A549 (cell line): Measurements from ENCODE around the gene OSBPL9. TPM values are rescaled to one million over a fixed set of nuclear protein-coding genes. Genes with fewer than 3 reads are reported as not detected.

ENCODE experiments used
- ATAC-seq, 2 experiments: fragments of 200-7000 bp in 1 of 2; fragments of >200 bp in 1 of 2; cut with Nextera tagmentation in 1 of 2; cut with Tn5 transposase in 1 of 2; 3 replicates each; pipeline versions ENCODE4 v1.8.0 to v1.9.1; 2018 to 2020; ENCODE audit warnings: mild to moderate bottlenecking in 1 of 2, moderate library complexity in 1 of 2
- CTCF ChIA-PET: fragments of 300-600 bp; sonication (Branson Sonifier 250); formaldehyde crosslinking; extraction: SDS; loops from one replicate; lab custom pipeline; 2021; ENCODE audit warnings: antibody characterized with exemption, inconsistent platforms; lab: Yijun Ruan, JAX
- POLR2A ChIA-PET: fragments of 350-600 bp; formaldehyde crosslinking; extraction: SDS; loops from one replicate; lab custom pipeline; 2021; ENCODE audit warnings: antibody characterized with exemption, inconsistent platforms; lab: Yijun Ruan, JAX
- DNase-seq, 2 experiments: peaks; one replicate each; pipeline versions ENCODE4 v3.0.0 to v3.0.0-alpha.2; 2011 to 2016; ENCODE audit warnings: low read depth in 1 of 2, low spot score in 1 of 2
- FAIRE-seq: peaks from 2 replicates; lab custom pipeline; 2011; peaks lifted over from hg19 to GRCh38; lab: Jason Lieb, UNC
- H3K27ac ChIP-seq, 2 experiments: fragments of >200 bp; sonication (Bioruptor Twin); formaldehyde crosslinking; 3 replicates each; pipeline ENCODE4 v1.5.1; 2016 to 2017
- H3K4me1 ChIP-seq: fragments of >200 bp; sonication (Bioruptor Twin); formaldehyde crosslinking; 3 replicates; pipeline ENCODE4 v1.6.1; 2016
- H3K4me2 ChIP-seq: fragments of >200 bp; sonication (Bioruptor Twin); formaldehyde crosslinking; 3 replicates; pipeline ENCODE4 v1.6.1; 2016
- H3K4me3 ChIP-seq: fragments of >200 bp; sonication (Bioruptor Twin); formaldehyde crosslinking; 3 replicates; pipeline ENCODE4 v1.5.1; 2016
- H3K9me3 ChIP-seq: fragments of >200 bp; sonication (Bioruptor Twin); formaldehyde crosslinking; 3 replicates; pipeline ENCODE4 v1.6.1; 2016
- ATOH8 ChIP-seq: fragments of 250-450 bp; sonication (Bioruptor Pico); IDR thresholded peaks from 2 replicates; pipeline ENCODE4 v1.5.0; 2020; ENCODE audit warnings: low read depth, mild to moderate bottlenecking, moderate library complexity
- CBX8 ChIP-seq: fragments of 200-600 bp; sonication (generic); IDR thresholded peaks from 2 replicates; pipeline ENCODE4 v1.6.1; 2016
- CEBPB ChIP-seq, 2 experiments: fragments of >200 bp in 1 of 2; sonication (Bioruptor Twin) in 1 of 2; formaldehyde crosslinking in 1 of 2; IDR thresholded peaks; 2 replicates each; pipeline ENCODE4 v1.6.1; 2012 to 2016
- EHF ChIP-seq: fragments of 250-450 bp; sonication (Bioruptor Pico); IDR thresholded peaks from 2 replicates; pipeline ENCODE4 v1.5.0; 2020; ENCODE audit warnings: mild to moderate bottlenecking
- FOSB ChIP-seq: fragments of 250-450 bp; sonication (Bioruptor Pico); IDR thresholded peaks from 2 replicates; pipeline ENCODE4 v1.5.0; 2020; ENCODE audit warnings: mild to moderate bottlenecking, moderate library complexity
- FOXS1 ChIP-seq: fragments of 250-450 bp; sonication (Bioruptor Pico); IDR thresholded peaks from 2 replicates; pipeline ENCODE4 v1.5.0; 2020; ENCODE audit warnings: mild to moderate bottlenecking, moderate library complexity
- HEYL ChIP-seq: fragments of 250-450 bp; sonication (Bioruptor Pico); IDR thresholded peaks from 2 replicates; pipeline ENCODE4 v1.8.0; 2021; ENCODE audit warnings: mild to moderate bottlenecking, moderate library complexity
- HOXB13 ChIP-seq: fragments of 250-450 bp; sonication (Bioruptor Pico); IDR thresholded peaks from 2 replicates; pipeline ENCODE4 v1.5.0; 2020; ENCODE audit warnings: low read depth, mild to moderate bottlenecking, moderate library complexity
- KDM1A ChIP-seq: fragments of 200-600 bp; sonication (generic); IDR thresholded peaks from 2 replicates; pipeline ENCODE4 v1.6.1; 2016; ENCODE audit warnings: low read depth, mild to moderate bottlenecking
- KDM5A ChIP-seq: fragments of 200-600 bp; sonication (generic); IDR thresholded peaks from 2 replicates; pipeline ENCODE4 v1.6.1; 2016; ENCODE audit warnings: antibody characterized with exemption, mild to moderate bottlenecking
- MAFK ChIP-seq: fragments of 450-650 bp; IDR thresholded peaks from 2 replicates; pipeline ENCODE4 v1.6.1; 2014; ENCODE audit not compliant: partially characterized antibody
- MAZ ChIP-seq: fragments of 150-350 bp; IDR thresholded peaks from 2 replicates; pipeline ENCODE4 v1.6.1; 2014; ENCODE audit warnings: antibody characterized with exemption, low read depth, low read length, borderline replicate concordance
- MYC ChIP-seq: IDR thresholded peaks from 2 replicates; pipeline ENCODE4 v1.6.1; 2012; ENCODE audit warnings: mild to moderate bottlenecking, inconsistent platforms, low read length, improper control_type of control experiment, borderline replicate concordance
- NPAS2 ChIP-seq: fragments of 250-450 bp; sonication (Bioruptor Pico); IDR thresholded peaks from 2 replicates; pipeline ENCODE4 v1.8.0; 2022; ENCODE audit warnings: mild to moderate bottlenecking, moderate library complexity, borderline replicate concordance
- NR3C1 ChIP-seq: fragments of >200 bp; sonication (Bioruptor Twin); formaldehyde crosslinking; IDR thresholded peaks from 3 replicates; pipeline ENCODE4 v1.6.1; 2017
- PBX3 ChIP-seq: IDR thresholded peaks from 2 replicates; pipeline ENCODE4 v1.6.1; 2012
- POLR2A ChIP-seq: IDR thresholded peaks from 2 replicates; pipeline ENCODE4 v1.6.1; 2012; ENCODE audit warnings: mild to moderate bottlenecking, low read length
- POLR2AphosphoS2 ChIP-seq: conservative IDR thresholded peaks from 2 replicates; pipeline ENCODE4 v1.6.1; 2012; ENCODE audit warnings: low read length, improper control_type of control experiment, inconsistent platforms
- RAD21 ChIP-seq, 2 experiments: fragments of >200 bp in 1 of 2; sonication (Bioruptor Twin) in 1 of 2; formaldehyde crosslinking in 1 of 2; IDR thresholded peaks in 1 of 2; conservative IDR thresholded peaks in 1 of 2; 2 replicates in 1 of 2; 3 replicates in 1 of 2; pipeline ENCODE4 v1.6.1; 2012 to 2018; ENCODE audit warnings: inconsistent platforms in 1 of 2
- RCOR1 ChIP-seq: fragments of 150-350 bp; IDR thresholded peaks from 2 replicates; pipeline ENCODE4 v1.6.1; 2014; ENCODE audit warnings: antibody characterized with exemption, low read length, low read depth
- RNF2 ChIP-seq: fragments of 200-600 bp; sonication (generic); IDR thresholded peaks from 2 replicates; pipeline ENCODE4 v1.6.1; 2016; ENCODE audit warnings: low read depth, mild to moderate bottlenecking, antibody characterized with exemption, moderate library complexity, borderline replicate concordance
- SREBF2 ChIP-seq: fragments of 450-650 bp; IDR thresholded peaks from 2 replicates; pipeline ENCODE4 v1.6.1; 2014; ENCODE audit warnings: mild to moderate bottlenecking, moderate library complexity
- TFCP2L1 ChIP-seq: fragments of 250-450 bp; sonication (Bioruptor Pico); IDR thresholded peaks from 2 replicates; pipeline ENCODE4 v1.5.0; 2021; ENCODE audit warnings: mild to moderate bottlenecking
- ZFP36 ChIP-seq: fragments of 450-650 bp; IDR thresholded peaks from 2 replicates; pipeline ENCODE4 v1.6.1; 2014; ENCODE audit warnings: borderline replicate concordance; ENCODE audit not compliant: partially characterized antibody
- ZNF302 ChIP-seq: fragments of 250-450 bp; sonication (Bioruptor Pico); IDR thresholded peaks from 2 replicates; pipeline ENCODE4 v1.9.0; 2021; ENCODE audit warnings: inconsistent platforms, mild to moderate bottlenecking, moderate library complexity
- ZSCAN20 ChIP-seq: fragments of 250-450 bp; sonication (Bioruptor Pico); IDR thresholded peaks from 2 replicates; pipeline ENCODE4 v1.8.0; 2022; ENCODE audit warnings: mild to moderate bottlenecking, moderate library complexity
- WGBS: methylation state at CpG from one replicate; pipeline ENCODE4 v1.1.6; 2017; ENCODE audit errors: missing lambda C conversion rate; 5-methylcytosine and 5-hydroxymethylcytosine counted together
- polyA plus RNA-seq, 4 experiments: library from polyadenylated mRNA; depleted of rRNA in 3 of 4; stranded (reverse); fragments of >200 nt; fragmentation: RNase III in 1 of 4; extraction: RNeasy Plus Mini Kit Qiagen cat#74134 plus additional on column Dnase treatment in 1 of 4; gene quantifications; 2 replicates in 3 of 4; 3 replicates in 1 of 4; pipeline ENCODE4 v1.2.3, GENCODE V29; 2011 to 2017
- TF ChIP-seq, protein P1 (sequence below): IDR thresholded peaks from 2 replicates; pipeline ENCODE4 v1.6.1; 2012
- TF ChIP-seq, protein P2 (sequence below): fragments of 450-650 bp; IDR thresholded peaks from 2 replicates; pipeline ENCODE4 v1.6.1; 2014; ENCODE audit warnings: antibody characterized with exemption

Gene OSBPL9
- polyA plus RNA-seq, 2 of the 4 experiments (the other 2 are of a cell fraction), result 52.6 to 93.7 TPM

GRCh38 chr1:51663105-51663504, 46.2 kb downstream of the OSBPL9 start:
- TF ChIP-seq CEBPB (IDR thresholded peaks at IDR 0.05), result no peak
- no peak for TF ChIP-seq CBX8
- no peak for TF ChIP-seq ZFP36
- no peak for TF ChIP-seq HEYL (CRISPR knock-in tag)
- TF ChIP-seq KDM1A, result no peak
- TF ChIP-seq EHF (CRISPR knock-in tag), result no peak
- no peak for TF ChIP-seq SREBF2
- ChIA-PET POLR2A (no interaction called here), CTCF (no interaction called here)
- FAIRE-seq (no peak), DNase-seq (no peak), ATAC-seq (no peak)
- 55% methylated on average over 1 of the region's 1 CpG for WGBS
- peaks cover 43% of the 10 kb centered on the region for H3K4me1 ChIP-seq
- H3K4me3 ChIP-seq, result no peak overlapping the region
- H3K9me3 ChIP-seq, result no peaks in the 10 kb centered on the region
- H3K27ac ChIP-seq, result no peak overlapping the region
- no peak overlapping the region for H3K4me2 ChIP-seq

GRCh38 chr1:51663721-51664120, 46.8 kb downstream of the OSBPL9 start:
- FAIRE-seq (no peak), ATAC-seq (no peak), DNase-seq (no peak)
- H3K4me3 ChIP-seq, result no peak overlapping the region
- H3K4me2 ChIP-seq, result no peak overlapping the region
- H3K4me1 ChIP-seq, result peaks cover 39% of the 10 kb centered on the region
- H3K27ac ChIP-seq, result no peak overlapping the region
- H3K9me3 ChIP-seq, result no peaks in the 10 kb centered on the region
- 86% methylated on average over 2 of the region's 2 CpGs for WGBS
- TF ChIP-seq ZNF302, result no peak
- no peak for TF ChIP-seq MYC
- ChIA-PET POLR2A (no interaction called here), CTCF (no interaction called here)

DNA sequence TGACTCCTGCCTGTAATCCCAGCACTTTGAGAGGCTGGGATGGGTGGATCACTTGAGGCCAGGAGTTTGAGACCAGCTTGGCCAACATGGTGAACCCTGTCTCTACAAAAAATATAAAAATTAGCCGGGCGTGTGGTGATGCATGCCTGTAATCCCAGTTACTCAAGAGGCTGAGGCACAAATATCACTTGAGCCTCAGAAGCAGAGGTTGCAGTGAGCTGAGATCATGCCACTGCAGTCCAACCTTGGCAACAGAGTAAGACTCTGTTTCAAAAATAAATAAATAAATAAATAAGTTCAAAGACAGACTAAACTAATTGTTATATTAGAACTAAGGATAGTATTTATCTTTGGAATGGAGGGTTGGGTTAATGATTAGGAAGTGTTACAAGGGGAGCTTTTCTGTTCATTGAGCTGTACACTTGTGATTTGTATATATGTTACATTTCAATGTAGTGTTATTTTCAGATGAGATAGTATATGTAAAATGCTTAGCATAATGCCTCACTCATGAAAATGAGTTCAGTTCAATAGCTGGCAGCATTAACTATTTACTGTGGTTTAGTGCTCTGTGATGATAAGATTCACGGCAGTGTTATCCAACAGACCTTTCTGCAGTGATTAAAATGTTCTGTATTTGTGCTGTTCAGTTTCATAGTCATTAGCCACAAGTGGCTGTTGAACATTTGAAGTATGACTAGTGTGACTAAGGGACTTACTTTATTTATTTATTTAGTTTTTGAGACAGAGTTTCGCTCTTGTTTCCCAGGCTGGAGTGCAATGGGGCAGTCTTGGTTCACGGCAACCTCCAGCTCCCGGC, 47.7 kb downstream of the OSBPL9 start:
- ChIA-PET CTCF (no interaction called here), POLR2A (no interaction called here)
- DNase-seq, result no peak
- TF ChIP-seq, protein P1, sequence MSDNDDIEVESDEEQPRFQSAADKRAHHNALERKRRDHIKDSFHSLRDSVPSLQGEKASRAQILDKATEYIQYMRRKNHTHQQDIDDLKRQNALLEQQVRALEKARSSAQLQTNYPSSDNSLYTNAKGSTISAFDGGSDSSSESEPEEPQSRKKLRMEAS, result no peak
- no peak for TF ChIP-seq FOSB (CRISPR knock-in tag)
- TF ChIP-seq MAFK, result no peak
- no peak for TF ChIP-seq PBX3
- no peak for TF ChIP-seq POLR2AphosphoS2
- no peak for TF ChIP-seq ZSCAN20 (CRISPR knock-in tag)
- TF ChIP-seq NPAS2 (CRISPR knock-in tag), result no peak
- no peak for TF ChIP-seq CBX8
- no peak for TF ChIP-seq HEYL (CRISPR knock-in tag)
- Histone ChIP-seq H3K4me2 (no peak overlapping the region), H3K9me3 (no peaks in the 10 kb centered on the region), H3K4me1 (peaks cover 39% of the 10 kb centered on the region), H3K27ac (no peak overlapping the region), H3K4me3 (no peak overlapping the region)
- 96% methylated on average over 6 of the region's 6 CpGs for WGBS
- ATAC-seq, result no peak
- FAIRE-seq, result no peak

- DNase-seq (no peak), ATAC-seq (no peak), FAIRE-seq (no peak)
- POLR2A ChIA-PET, result no interaction called here
- 97% methylated on average over 2 of the region's 2 CpGs for WGBS
- no peaks in the 10 kb centered on the region for H3K9me3 ChIP-seq
- H3K4me2 ChIP-seq, result no peak overlapping the region
- CTCF ChIA-PET, result interaction anchor here (0.5 kb wide), 1 partner anchor 167 kb away, joined by 3 read pairs; no protein-coding TSS in a partner anchor
- no peak overlapping the region for H3K27ac ChIP-seq
- peaks cover 41% of the 10 kb centered on the region for H3K4me1 ChIP-seq
- H3K4me3 ChIP-seq, result no peak overlapping the region
- TF ChIP-seq NR3C1, result no peak
- TF ChIP-seq SREBF2, result no peak
- TF ChIP-seq POLR2AphosphoS2, result no peak
- TF ChIP-seq TFCP2L1 (CRISPR knock-in tag), result no peak
- no peak for TF ChIP-seq RAD21 (conservative IDR thresholded peaks at IDR 0.05 in 1 of 2, IDR thresholded peaks at IDR 0.05 in 1 of 2)
- no peak for TF ChIP-seq ATOH8
- no peak for TF ChIP-seq KDM1A
- no peak for TF ChIP-seq MAZ
- no peak for TF ChIP-seq HOXB13 (CRISPR knock-in tag)
- TF ChIP-seq KDM5A, result no peak
- TF ChIP-seq FOSB (CRISPR knock-in tag), result no peak
- TF ChIP-seq POLR2A, result no peak
- TF ChIP-seq, protein P2, sequence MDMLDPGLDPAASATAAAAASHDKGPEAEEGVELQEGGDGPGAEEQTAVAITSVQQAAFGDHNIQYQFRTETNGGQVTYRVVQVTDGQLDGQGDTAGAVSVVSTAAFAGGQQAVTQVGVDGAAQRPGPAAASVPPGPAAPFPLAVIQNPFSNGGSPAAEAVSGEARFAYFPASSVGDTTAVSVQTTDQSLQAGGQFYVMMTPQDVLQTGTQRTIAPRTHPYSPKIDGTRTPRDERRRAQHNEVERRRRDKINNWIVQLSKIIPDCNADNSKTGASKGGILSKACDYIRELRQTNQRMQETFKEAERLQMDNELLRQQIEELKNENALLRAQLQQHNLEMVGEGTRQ, result no peak
- TF ChIP-seq RNF2, result no peak
- TF ChIP-seq RCOR1, result no peak
- no peak for TF ChIP-seq FOXS1 (CRISPR knock-in tag)
These were observed 49.6 kb downstream of the OSBPL9 start for GRCh38 chr1:51666478-51666877.
